HG03354 (cell line): ENCODE results near the gene OPN5.
A peak's percentile ranks its signal among the peaks of the same experiment; 100 is the strongest.
"Not testable (repeated sequence)": the region's sequence is repeated elsewhere in the genome, so short reads cannot be mapped to it uniquely, and the experiment has no call there.

Source experiments
- ATAC-seq: cut with Tn5 transposase; IDR thresholded peaks from one replicate; pipeline ENCODE4 v1.9.1; 2021; ENCODE audit warnings: mild to moderate bottlenecking; ENCODE audit not compliant: unreplicated experiment, poor library complexity, severe bottlenecking

Gene OPN5

DNA sequence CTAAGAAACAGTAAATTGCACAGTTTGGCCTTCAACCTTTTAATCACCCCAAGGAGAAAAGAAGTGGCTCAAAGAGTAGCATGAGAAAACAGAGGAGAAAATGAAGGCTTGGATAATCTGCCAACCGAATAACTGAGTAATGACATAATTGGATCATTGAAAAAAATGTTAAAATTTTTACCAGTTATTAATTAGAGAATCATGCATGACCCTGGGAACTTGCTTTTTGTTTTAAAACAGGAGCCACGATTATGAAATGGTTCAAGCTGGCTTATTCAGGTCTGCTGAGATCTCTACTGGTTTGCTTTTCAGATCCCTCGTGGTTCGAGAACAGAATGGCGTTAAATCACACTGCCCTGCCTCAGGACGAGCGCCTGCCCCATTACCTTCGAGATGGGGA is at the start of gene OPN5:
TSS of gene OPN5 (plus strand) at position 301 of the 400 bp plus-strand sequence. CDS start at position 336, 35 bp downstream.
- ATAC-seq = no peak

GRCh38 chr6:47733879-47734558 is 47.8 kb upstream of the OPN5 start:
- ATAC-seq = peak; percentile 86

- ATAC-seq = no peak
These were observed 46.9 kb upstream of the OPN5 start for GRCh38 chr6:47734831-47735481.

GRCh38 chr6:47736083-47736700 is 45.6 kb upstream of the OPN5 start:
- ATAC-seq = no peak

GRCh38 chr6:47737406-47737805 is 44.4 kb upstream of the OPN5 start:
- no peak for ATAC-seq

DNA sequence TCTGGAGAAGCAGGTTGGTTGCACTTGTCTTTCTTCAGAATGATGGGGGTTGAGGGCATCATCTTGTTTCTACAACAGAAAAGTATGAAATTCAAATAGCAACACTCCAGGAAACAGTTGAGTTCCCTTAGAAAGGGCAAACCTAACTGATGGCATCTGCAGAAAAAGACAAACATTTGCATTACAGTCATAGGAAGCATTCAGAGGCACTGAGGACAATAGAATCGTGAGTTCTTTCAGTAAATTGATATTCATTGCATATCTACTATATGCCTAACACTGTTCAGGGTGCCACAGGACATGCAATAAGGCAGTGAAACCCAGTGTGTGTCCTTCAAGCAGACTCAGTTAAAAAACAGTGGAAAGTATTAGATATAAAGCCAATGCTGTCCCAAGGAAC is 41.1 kb upstream of the OPN5 start:
- no peak for ATAC-seq

- no peak for ATAC-seq
These were observed 40.0 kb upstream of the OPN5 start for GRCh38 chr6:47741807-47742206.

DNA sequence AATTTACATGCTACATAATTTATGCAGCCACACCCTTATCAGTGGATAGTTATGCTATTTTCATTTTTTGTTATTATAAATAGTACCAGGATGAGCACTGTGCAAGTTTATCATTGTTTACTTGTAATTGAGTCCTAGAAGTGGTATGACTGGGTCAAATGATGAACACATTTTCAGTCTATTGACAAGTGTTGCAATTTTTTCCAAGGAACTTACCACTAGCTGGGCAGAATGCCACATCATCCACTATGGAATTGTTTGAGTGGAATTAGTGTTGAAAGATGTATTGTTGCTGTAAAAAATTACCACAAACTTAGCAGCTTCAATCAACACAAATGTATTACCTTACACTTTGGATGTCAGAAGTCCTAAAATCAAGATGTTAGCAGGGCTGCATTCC is 38.1 kb upstream of the OPN5 start:
- ATAC-seq = no peak

DNA sequence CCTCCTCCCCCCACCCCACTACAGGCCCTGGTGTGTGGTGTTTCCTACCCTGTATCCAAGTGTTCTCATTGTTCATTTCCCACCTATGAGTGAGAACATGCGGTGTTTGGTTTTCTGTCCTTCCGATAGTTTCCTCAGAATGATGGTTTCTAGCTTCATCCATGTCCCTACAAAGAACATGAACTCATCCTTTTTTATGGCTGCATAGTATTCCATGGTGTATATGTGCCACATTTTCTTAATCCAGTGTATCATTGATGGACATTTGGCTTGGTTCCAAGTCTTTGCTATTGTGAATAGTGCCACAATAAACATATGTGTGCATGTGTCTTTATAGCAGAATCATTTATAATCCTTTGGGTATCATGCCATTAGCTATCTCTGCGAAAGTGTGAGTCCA is 36.6 kb upstream of the OPN5 start:
- ATAC-seq = not testable (repeated sequence)

DNA sequence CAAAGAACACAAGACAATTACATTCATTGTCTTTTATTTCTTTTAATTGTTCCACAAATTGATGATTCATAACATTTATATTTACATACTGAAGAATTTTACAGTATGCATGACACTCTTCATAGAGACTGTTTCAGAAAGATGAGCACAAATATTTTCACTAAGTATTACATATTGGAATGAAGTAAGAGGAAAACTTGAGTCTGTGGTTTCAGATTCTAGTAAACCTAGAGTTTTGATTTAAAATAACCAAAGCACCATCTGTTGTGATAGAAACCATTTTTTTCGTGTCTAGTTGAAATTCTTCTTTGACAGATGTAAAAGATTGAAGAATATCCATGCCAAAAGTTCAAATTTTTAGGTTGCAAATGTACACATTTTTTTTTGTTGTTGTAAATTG is 32.1 kb upstream of the OPN5 start:
- ATAC-seq = no peak

GRCh38 chr6:47752801-47753200 is 29.0 kb upstream of the OPN5 start:
- ATAC-seq = no peak

GRCh38 chr6:47759364-47759763 is 22.5 kb upstream of the OPN5 start:
- ATAC-seq = no peak

DNA sequence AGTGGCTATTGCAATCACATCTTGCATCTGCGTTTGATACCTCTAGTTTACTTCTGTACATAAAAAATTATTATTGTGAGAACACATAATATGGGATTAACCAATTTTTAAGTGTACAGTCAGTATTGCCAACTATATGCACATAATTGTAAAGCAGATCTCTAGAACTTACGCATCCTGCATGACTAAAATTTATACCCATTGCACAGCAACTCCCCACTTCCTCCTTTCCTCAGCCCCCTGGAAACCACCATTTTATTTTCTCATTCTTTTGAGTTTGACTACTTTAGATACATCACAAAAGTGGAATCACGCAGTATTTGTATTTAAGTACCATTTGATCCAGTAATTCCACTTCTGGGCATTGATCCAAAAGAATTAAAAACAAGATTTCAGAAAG is 19.3 kb upstream of the OPN5 start:
- no peak for ATAC-seq

- no peak for ATAC-seq
These were observed 15.4 kb upstream of the OPN5 start for GRCh38 chr6:47766445-47766844.

DNA sequence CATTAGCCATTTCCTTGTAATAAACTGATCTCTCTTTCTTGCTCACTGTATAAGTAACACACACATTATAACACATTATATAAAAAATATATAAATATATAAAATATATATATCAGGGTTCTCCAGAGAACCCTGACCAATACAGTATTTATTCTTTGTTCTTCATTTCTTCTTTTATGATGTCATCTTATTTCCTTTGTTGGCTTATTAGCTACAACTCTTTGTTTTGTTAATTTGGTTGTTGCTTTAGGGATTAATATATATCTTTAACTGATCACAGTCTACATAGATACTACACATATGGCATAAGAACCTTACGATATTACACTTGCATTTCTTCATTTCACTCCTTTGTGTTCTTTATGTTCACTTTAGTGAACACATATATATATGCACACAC is 14.7 kb upstream of the OPN5 start:
- ATAC-seq = no peak

DNA sequence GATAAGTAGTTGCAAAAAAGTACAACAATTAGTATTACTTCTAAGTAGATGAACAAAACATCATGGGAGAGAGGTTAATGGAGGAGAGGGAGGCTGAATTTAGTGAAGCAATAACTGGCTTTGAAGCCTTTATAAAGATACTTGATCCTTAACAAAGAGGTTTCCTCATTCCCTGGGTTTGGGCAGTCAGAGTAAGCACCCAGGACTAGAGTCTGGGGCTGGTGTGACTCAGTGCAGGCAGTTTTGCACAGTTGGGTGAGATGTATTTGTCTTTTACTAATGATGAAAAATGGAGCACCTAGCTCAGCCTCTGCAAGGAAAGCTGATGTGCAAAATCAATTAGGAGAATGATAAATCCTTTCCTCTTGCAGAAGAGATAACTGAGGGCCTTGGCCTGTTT is 11.8 kb upstream of the OPN5 start:
- ATAC-seq = no peak

- no peak for ATAC-seq
These were observed 9.5 kb upstream of the OPN5 start for GRCh38 chr6:47772359-47772758.

DNA sequence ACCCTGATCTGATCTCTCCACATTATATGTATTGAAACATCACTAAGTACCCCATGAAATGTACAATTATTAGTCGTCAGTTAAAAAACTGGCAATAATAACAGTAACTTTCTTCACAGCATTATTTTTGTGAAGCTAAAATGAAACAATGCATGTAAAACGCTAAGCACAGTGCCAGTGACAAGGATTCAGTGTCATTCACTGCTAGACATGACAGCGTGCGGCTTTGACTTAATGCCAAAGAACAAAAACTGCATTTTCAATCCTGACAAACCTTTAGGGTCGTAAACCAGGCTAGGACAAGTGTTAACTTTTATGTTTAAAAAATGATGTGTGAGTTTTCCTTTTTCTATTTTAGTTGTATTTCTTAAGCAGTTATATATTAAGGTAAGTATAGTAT is 8.8 kb upstream of the OPN5 start:
- ATAC-seq = no peak

DNA sequence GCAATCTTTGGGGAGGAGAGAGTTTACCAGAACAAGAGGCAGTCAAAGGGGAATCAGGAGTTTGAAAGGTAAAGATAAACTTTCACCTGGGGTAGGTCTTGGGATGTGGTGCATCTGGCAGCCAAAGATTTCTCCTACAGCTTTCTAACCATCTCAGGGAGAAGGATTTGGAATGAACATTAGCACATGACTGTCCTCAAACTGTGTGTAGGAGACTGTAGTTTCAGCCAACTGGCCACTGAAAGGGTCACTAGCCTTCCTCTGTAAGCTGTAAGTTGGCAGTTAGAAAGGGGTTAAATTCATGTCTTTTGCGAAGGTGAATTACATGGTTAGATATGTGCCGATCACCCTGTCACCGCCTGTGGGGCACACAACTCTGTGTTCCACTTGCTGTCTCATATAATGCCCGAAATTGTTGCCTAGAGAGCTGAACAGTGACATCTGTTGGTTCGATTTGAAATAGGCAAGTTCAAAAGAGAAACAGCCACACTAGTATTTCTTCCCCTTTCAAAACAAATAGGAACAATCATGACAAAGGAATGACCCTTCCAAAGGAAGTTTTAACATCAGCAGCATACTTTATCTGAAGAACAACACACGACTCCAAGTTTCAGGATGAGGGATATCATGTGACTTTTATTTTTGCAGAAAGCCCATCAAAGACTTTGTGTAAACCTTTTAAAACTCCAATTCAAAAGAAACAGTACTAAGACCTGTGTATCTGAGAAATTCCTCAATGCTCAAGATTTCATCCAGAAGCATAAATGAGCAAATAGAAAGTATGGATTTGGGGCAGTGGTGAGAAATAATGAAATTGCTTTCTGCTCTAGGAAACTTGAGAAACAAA is 1.1 kb upstream of the OPN5 start:
- ATAC-seq = peak; percentile 89

GRCh38 chr6:47785182-47785581 is 3.4 kb downstream of the OPN5 start:
- no peak for ATAC-seq
